HS-27A (cell line): Measurements from ENCODE around the gene REC114.
"Not testable (repeated sequence)": the region's sequence is repeated elsewhere in the genome, so short reads cannot be mapped to it uniquely, and the experiment has no call there.

Source experiments
- DNase-seq: peaks from one replicate; pipeline ENCODE4 v3.0.0-alpha.2; 2012; ENCODE audit warnings: low read depth, missing footprints

REC114 gene

DNA sequence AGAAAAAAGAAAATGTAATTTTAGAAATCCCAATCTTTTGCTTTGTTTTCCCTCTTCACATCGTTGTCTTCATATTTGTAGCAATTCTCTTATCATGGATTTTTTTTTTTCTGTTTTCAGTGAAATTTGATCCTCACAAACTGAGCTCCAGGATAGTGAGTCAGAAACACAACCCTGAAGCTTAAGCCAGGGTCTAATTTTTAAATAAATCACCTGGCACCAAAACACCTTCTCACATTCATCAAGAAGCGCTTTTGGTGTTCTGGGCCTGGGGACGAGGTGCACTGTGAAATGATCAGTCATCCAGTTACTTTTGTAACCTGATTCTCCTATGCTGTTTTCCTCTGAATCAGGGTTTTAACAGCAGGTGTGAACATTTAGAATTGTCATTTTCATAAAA lies 87.7 kb downstream of the REC114 start:
- peak; percentile 5 for DNase-seq

DNA sequence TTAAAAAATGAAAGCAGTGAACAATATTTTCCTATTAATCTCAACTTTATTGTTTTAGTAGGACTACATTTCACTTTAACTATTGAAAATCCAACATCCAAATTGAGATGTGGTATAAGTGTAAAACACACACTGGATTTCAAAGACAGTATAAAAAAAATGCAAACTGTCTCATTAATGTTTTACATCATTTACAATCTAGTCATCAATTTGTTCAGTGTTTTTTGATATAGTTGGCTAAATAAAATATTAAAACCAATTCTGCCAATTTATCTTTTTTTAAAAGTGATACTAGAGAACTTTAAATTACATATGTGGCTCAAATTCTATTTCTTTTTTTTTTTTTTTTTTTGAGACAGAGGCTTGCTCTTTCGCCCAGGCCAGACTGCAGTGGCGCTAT lies 95.2 kb downstream of the REC114 start:
- DNase-seq, result no peak

DNA sequence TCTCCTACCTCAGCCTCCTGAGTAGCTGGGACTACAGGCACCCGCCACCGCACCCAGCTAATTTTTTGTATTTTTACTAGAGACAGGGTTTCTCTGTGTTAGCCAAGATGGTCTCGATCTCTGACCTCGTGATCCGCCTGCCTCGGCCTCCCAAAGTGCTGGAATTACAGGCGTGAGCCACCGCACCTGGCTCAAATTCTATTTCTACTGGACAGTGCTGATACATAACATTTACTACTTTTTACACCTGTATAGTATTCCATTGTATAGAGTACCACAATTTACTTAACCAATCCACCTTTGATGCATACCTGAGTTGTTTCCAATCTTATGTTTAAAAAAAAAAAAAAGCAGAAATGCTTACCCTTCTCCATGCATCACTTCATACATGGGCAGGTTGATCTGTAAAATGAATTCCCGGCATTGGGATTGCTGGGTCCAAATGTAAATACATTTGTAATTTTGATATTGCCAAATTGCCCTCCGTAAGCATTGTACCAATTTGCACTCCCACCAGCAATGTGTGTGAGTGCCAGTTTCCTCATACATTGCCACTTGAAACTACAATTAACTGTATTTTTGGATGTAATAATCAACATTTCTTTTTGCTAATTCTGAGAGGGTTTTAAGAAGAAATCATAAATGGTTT lies 95.7 kb downstream of the REC114 start:
- DNase-seq, result no peak

DNA sequence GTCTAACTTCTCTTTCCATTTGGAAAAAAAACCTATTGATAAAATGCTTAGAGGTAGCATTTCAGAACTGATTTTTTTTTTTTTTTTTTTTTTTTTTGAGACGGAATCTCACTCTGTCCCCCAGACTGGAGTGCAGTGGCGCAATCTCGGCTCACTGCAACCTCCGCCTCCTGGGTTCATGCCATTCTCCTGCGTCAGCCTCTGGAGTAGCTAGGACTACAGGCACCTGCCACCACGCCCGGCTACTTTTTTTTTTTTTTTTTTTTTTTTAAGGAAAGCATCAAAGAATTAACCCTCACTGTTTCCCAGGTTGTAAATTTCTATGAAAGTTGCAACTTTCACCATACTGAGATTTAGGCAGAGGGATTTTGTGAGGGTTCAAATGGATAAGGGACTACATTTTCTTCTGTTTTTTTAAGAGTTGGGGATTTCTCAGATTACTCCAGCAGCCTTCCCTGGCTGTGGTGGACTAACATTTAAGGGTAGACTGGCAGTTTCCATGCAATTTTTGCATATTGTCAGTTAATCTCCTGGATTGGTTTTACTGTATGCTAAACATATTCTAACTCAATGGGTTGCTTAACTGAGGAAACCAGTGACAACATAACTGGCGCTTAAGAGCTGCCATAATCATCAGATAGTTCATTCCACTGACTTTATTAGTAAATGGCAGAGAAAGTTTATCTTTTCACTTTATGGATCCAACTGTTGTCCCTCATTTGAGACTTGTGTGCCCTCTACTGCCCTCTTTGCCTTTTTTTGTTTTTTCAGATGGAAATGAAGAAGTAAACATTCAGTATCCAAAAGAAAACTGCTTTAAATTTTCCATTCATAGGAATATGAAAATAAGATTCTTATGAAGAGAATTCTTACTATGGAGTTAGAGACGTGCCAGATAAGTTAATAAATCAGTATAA lies 96.5 kb downstream of the REC114 start:
- no peak for DNase-seq

DNA sequence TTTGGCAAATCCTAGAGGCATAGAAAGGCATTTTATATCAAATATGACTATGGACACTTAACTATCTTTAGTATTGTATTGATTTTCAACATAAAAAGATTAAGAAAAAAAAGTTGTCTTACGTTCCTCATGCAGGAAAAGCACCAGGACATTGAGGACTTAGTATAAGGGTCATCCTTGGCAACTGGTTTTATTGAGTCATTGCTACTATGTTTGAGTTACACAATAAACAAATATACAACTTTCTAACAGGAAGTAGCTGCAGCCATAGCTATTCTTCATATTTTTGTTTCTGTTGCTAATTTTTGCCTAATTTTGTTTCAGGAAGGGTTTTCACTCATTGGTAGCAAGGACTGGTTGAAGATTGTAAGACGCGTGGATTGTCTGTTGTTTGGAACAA lies 97.2 kb downstream of the REC114 start:
- DNase-seq, result no peak

DNA sequence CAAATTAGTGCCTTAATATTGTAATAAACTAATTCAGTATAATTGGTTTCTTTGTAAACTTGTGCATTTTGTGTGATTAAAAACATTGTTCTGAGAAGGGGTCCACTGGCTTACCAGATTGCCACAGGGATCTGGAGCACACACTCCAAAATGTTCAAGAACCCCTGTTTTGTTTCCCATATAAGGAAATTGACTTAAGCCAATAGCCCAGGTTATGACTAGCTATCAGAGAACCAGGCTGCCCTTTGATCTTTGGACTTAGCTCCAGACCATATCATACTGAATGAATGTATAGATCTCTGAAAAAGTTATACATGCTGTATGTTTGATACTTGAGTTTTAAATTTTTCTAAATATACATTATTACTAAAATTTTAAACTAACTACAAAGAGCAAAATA lies 98.5 kb downstream of the REC114 start:
- no peak for DNase-seq

DNA sequence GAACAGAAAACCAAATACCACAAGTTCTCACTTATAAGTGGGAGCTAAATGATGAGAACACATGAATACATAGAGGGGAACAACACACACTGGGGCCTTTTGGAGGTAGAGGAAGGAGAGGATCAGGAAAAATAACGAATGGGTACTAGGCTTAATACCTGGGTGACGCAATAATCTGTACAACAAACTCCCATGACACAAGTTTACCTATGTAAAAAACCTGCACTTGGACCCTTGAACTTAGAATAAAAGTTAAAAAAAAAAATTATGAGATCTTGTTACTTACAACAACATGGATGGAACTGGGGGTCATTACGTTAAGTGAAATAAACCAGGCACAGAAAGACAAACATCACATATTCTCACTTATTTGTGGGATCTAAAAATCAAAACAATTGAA lies 106.0 kb downstream of the REC114 start:
- DNase-seq, result not testable (repeated sequence)

DNA sequence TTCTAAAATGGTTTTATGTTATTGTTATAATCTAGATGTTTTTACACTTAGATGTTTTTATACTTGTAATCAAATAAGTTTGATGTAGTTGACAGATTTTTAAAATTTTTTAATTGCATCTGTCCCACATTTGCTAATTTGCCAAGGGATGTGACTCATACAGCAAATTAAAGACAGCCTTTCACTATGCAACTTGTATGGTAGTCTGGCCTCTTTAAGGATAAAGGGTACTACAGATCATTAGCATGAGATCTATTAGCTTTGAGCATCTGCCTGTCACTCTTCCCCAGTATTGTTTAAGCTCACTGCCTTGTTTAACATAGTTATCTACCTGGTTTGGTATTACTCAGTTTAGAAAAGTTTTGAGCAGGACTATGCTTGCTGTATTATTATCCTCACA lies 107.2 kb downstream of the REC114 start:
- no peak for DNase-seq

DNA sequence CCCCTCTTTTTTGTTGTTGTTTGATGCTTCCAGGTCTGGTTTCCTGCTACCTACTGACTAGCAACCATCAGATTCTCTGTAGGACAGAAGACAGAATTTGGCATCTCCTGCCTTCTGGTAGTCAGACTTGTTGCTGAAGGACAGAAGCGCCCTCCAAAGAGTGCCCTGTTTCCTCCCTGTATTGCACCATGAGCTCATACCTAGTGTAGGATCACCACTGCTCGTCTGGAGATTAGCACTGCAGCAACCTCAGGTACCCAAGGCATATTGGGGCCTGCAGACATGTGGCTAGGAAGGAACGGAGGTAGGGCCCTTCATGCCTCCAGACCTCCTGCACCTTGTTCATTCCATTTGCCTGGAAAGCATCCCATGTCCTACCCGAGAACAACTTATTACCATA lies 112.1 kb downstream of the REC114 start:
- DNase-seq, result no peak

DNA sequence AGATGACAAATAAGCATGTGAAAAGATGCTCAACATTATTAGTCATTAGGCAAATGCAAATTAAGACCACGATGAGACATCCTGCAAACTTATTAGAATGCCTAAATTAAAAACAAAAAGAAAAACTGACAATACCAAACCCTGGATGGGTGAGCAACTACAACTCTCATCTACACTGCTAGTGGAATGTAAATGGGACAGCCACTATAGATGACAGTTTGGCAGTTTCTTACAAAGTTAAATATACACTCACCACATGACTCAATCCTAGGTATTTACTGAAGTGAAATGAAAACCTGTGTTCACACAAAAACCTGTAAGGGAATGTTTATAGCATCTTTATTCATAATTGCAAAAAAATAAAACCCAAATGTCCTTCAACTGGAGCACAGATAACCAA lies 115.6 kb downstream of the REC114 start:
- DNase-seq, result no peak

DNA sequence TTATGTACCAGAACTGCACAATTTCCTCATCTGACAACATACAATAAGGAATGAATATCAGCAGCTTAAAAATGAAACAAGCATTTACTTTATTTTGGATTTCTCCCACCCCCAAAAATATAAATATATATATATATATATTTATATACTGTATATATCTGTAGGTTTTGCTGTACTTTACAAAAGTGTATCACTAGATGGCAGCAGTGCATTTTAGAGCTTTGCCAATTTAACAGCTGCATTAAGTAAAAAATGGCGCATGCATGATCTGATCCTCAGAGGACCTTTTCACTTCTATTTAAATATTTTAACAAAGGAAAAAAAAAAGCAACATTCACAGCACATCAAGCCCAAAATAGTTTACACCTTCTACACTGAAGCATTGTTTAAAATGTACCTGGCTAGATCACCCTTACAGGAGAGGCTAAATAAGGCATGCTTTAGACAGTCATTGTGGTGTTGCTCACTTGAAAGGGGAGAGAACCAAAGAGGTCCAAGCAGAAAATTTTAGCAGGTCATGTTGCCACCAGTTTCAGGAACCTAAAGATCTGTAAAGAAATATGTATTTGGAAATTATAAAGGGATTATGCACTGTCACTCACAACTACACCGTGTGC lies 117.6 kb downstream of the REC114 start:
- DNase-seq, result peak; percentile 34

DNA sequence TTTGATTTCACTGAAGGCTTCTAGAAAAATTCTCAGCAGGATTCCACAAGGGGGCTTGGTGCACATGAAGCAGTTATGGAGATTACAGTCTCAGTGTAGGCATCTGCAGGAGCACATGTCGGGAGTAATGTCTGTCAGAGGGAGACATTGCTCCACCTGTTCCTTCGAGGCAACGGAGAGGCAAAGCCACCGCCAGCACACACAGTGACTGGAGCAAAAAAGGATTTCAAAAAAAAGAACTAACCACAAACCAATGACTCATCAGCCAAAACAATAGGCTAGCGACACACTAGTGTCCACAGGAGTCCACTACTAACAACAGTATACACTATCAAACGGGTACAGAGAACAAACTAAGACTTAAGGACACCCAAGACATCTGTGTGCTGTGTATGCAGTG lies 121.3 kb downstream of the REC114 start:
- DNase-seq, result no peak

DNA sequence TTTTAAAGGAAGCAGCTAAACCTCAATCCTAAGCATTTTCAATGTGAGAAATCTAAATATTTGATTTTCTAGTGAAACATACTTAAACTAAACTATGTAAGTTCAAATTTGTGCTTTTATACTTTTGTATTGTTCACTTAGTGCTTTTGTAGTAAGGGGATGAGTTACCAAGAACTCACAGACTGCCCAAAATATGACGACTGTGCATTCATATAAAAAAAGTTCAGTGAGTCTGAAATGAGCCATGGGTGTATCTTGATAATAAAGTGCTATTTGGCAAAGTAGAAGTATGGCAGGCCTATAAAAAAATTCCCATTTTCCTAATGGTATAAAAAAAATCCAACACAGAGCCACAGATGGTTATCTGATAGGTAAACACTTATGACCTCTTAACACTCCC lies 124.1 kb downstream of the REC114 start:
- no peak for DNase-seq

DNA sequence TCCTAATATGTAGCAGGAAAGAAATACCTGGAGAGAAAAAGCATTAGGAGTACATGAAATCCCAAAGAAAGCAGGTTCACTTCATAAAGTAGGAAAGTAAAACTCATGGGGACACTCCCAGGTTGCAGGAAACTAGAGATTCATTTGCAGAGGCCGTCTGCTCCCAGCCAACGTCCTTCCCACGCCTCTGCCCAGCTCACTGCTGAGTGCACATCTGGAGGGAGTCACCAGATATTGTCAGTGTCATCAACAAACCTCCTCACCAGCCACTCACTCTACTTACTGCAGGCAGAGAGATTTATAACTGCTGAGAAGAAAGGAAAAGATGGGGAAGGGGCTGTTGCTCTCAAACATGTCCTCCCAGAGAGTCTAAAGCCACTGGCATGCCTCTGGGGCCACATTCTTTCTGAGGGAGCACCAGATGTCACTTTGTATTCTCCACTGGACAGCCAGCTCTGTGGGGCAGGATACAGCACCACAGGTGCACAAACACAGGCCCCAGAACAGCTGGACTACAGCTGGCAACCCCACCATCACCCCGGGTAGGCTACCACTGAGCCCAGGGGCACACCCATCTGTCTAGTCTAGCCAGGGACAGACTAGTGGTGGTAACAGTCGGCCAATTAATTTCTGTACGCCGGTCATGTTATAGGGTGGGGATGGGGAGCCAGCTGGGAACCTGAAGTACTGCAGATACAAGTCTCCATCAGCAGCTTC lies 125.8 kb downstream of the REC114 start:
- no peak for DNase-seq

DNA sequence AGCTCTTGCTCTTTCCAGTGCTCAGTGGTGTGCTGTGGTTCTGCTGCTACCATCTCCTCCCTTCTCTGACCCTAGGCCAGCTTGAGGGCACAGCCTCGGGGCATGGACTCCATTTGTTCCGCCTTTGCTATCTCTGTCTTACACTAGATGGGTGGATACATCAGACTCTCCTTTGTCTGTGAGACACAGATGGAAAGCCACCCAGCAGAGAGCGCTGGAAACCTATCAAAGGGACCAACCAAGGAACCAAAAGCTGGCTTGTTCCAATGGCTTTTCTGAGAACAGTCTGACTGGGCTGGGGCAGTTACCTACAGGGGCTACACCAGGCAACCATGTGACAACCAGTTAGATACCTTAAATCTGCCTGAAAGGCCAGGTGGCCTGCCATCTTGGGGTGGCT lies 126.4 kb downstream of the REC114 start:
- no peak for DNase-seq

DNA sequence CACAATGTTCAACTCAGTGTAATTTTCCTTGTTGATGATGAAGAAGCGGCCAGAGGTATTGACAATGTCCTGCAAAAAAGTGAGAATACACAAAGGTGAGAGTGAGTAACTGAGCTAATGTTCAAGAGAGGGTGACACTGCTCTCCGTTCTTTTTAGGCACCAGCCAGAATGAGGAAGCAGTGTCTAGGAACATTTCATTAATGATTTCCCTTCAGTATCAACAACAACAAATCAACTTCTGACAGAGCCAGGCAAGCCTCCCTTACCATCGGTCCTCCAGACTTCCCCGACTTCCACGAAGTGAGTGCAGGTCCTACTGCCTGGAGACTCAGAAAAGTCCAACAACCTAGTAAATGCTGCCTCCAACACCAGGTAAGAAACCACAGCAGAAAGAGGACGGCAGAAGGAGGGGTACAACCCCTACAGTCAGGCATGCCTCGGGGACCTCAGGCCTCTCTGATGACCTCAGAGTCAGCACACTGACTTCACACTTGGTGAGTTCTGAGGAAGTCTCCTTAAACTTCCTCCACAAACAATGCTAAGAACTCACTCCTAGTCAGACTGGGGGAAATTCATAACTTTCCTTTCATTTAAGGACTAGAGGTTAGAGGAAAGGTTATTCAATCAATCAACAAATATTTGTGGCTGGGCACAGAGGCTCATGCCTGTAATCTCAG lies 127.5 kb downstream of the REC114 start:
- DNase-seq, result no peak

DNA sequence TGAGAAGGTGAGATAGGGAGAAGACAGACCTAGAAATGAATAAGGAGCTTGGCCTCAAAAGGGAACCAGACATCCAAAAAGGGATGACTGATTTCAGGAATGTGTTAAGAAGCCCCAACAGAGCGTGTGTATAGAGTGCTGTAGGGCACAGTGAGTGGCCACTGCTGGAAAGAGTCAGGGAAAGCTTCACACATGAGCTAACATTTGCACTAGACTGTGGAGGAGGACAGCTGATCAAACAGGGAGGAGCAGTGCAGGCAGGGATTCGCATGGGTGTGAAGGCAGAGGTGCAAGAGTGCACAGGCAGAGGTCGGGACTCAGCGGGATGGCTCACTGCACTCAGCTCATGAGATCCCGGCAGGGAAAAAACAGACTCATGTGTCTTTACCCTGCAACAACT lies 128.4 kb downstream of the REC114 start:
- DNase-seq, result no peak

DNA sequence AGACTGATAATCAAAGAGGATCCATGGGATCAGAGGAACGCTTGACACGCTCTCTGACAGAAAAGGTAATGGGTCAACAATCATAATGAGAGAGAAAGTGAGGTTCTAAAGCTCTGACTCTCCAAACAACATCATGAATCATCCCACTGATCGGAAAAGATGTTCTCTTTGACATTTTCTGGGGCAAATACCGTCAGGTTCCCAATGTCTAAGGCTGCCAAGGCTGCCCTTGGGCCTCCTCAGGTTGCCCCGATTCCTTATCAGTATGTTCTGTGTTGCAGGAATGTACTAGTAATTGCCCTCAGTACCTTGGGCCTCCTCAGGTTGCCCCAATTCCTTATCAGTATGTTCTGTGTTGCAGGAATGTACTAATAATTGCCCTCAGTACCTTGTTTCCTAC lies 129.3 kb downstream of the REC114 start:
- no peak for DNase-seq

DNA sequence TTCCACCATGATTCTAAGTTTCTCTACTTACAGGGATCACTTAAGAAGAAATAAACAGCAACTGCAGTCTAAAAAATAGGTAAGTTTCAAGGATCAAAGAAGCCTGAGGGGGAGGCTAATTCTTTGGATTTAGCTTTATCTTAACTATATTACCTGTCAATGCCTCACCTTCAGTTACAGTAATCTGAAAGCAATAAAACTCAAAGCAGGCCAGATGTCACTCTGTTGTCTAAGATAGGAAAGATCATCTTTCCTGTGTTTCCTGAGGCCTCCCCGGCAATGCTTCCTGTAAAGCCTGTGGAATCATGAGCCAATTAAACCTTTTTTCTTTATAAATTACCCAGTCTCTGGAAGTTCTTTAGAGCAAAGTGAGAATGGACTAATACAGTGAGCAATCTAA lies 130.1 kb downstream of the REC114 start:
- no peak for DNase-seq

DNA sequence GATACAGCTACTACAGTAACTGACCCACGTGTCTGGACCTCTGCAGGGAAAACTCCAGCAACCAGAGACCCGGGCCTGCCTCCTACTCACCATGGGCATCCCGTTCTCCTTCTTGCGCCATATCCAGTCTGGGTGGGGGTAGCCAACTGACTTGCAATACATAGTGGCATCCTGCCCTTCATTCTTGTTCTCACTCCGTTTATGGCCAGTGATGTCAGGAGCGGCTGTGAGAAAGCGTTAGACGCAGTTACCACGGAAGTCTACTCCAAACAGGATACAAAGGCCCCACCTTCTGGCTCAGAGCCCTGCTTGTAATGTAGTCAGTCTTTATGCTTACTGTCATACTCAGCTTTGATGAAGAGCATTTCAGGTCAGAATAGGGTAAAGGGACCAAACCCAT lies 130.6 kb downstream of the REC114 start:
- DNase-seq, result no peak

DNA sequence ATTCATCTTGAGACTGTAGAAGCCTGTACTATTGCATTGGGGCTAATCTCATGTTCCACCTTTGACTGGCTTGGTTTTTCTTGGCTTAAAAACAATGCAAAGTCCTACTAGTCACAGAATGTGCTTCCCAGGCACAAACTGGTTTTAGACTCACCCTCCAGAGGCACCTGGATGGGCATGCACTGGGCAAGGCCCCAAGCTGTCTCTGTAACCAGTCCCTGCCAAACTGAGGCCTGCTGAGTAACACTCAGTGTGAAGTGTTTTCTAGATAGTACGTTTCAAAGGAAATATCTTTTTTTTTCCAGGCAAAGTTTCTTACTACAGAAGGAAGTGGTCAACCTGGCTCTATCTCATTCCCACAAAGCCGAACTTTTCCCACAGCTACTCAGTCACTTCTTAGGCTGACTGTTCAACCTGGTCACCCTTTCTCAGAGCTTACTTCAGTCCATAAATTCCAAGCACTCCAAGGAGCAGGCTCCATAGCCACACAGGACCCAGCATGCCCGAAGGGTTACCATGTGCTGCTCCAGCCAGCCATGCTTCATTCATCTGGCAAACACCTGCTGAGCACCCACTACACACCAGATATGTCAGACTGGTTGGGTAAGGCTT lies 132.8 kb downstream of the REC114 start:
- no peak for DNase-seq

DNA sequence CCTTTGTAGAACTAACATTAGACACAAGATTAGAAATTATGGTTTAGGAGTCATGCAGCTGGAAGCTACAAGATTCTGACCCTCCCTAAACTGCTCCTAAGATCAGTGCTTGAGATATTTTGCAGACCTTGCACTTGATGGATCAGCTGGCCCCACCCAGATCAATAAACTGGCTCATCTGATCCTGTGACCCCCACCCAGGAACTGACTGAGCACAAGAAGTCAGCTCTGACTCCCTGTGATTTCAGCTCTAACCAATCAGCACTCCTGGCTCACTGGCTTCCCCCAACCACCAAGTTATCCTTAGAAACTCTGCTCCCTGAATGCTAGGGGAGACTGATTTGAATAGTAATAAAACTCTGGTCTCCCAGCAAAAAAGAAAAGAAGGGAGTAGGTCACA lies 134.6 kb downstream of the REC114 start:
- not testable (repeated sequence) for DNase-seq
